GM12872 (cell line): ENCODE data around the gene OR13C4.

ENCODE experiments used
- CTCF ChIP-seq: IDR thresholded peaks from 3 replicates; pipeline ENCODE4 v1.5.1; 2011; ENCODE audit warnings: low read depth, mild to moderate bottlenecking, low read length, moderate library complexity; ENCODE audit not compliant: insufficient read depth

Gene OR13C4

GRCh38 chr9:104503440-104503839 is 23.6 kb downstream of the OR13C4 start:
- no peak for TF ChIP-seq CTCF

DNA sequence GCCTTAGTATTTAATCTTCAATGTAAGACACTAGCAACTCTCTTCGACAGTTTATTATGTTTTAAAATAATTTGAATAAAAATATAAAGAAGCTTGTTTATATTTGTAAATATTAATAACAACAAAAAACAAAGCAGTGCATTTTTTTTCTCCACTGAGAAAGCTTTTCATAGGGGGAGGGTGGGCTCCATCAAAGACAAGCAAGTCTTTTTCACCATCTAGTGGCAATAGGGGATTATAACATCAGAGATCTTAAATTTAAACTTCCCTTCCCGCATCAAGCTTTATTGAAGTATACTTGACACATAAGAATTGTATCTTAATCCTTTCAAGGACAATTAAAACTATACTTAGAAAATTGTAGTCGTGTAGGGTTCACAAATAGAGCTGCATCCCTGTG is 32.2 kb downstream of the OR13C4 start:
- TF ChIP-seq CTCF: 0 out of 3 replicates have a peak, but pooled peaks have one; percentile 7

- TF ChIP-seq CTCF: no peak
Measured at GRCh38 chr9:104485014-104485413, 42.0 kb downstream of the OR13C4 start.

- no peak for TF ChIP-seq CTCF
Measured at GRCh38 chr9:104482921-104483570, 44.0 kb downstream of the OR13C4 start.
